ENCODE measurements around the gene CLASRP.
"Not testable (repeated sequence)": the region's sequence is repeated elsewhere in the genome, so short reads cannot be mapped to it uniquely, and the experiment has no call there.

DNA sequence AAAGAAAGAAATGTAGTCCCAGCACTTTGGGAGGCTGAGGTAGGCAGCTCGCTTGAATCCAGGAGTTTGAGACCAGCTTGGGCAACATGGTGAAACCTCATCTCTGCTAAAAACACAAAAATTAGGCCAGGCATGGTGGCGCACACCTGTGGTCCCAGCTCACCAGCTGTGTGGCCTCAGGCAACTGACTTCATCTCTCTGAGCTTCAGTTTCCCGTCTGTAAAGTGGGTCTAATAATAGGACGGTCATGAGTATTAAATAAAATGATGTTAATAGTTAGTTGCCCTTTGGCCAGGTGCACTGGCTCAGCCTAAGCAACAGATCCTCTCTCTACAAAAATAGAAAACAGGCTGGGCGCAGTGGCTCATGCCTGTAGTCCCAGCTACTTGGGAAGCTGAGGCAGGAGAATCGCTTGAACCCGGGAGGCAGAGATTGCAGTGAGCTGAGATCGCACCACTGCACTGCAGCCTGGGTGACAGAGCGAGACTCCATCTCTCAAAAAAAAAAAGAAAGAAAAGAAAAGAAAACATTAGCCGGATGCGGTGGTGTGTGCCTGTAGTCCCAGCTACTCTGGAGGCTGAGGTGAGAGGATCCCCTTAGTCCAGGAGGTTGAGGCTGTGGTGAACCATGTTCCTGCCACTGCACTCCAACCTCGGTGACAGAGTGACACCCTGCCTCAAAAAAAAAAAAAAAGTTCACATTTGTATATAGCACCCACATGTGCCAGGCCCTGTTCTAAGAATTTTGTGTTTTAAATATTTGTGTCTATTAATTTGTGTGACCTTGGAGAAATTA is 39.5 kb upstream of the CLASRP start:
- TF ChIP-seq, protein P1, sequence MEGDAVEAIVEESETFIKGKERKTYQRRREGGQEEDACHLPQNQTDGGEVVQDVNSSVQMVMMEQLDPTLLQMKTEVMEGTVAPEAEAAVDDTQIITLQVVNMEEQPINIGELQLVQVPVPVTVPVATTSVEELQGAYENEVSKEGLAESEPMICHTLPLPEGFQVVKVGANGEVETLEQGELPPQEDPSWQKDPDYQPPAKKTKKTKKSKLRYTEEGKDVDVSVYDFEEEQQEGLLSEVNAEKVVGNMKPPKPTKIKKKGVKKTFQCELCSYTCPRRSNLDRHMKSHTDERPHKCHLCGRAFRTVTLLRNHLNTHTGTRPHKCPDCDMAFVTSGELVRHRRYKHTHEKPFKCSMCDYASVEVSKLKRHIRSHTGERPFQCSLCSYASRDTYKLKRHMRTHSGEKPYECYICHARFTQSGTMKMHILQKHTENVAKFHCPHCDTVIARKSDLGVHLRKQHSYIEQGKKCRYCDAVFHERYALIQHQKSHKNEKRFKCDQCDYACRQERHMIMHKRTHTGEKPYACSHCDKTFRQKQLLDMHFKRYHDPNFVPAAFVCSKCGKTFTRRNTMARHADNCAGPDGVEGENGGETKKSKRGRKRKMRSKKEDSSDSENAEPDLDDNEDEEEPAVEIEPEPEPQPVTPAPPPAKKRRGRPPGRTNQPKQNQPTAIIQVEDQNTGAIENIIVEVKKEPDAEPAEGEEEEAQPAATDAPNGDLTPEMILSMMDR (IDR thresholded peaks at IDR 0.05) = not testable (repeated sequence)
- not testable (repeated sequence) for TF ChIP-seq POLR2A (IDR thresholded peaks at IDR 0.05)
